Mucosa of rectum (tissue), 2 donors: ENCODE data around the gene TNFRSF25.

Experiments
- H3K27ac ChIP-seq, 2 donors: one replicate each; pipeline ENCODE4 v1.7.0; 2013; ENCODE audit warnings: inconsistent platforms in 2 of 2, low read depth in 2 of 2, low read length in 2 of 2
- H3K27me3 ChIP-seq, 2 donors: one replicate each; pipeline ENCODE4 v1.7.0; 2013; ENCODE audit warnings: low read length in 2 of 2; ENCODE audit not compliant: control insufficient read depth in 2 of 2, insufficient read depth in 2 of 2
- H3K36me3 ChIP-seq, 2 donors: one replicate each; pipeline ENCODE4 v1.7.0; 2013; ENCODE audit warnings: low read length in 2 of 2; ENCODE audit not compliant: control insufficient read depth in 2 of 2, insufficient read depth in 2 of 2
- H3K4me1 ChIP-seq, 2 donors: one replicate each; pipeline ENCODE4 v1.7.0; 2013; ENCODE audit warnings: low read length in 2 of 2, mild to moderate bottlenecking in 1 of 2; ENCODE audit not compliant: control insufficient read depth in 2 of 2, insufficient read depth in 2 of 2
- H3K4me3 ChIP-seq, 2 donors: one replicate each; pipeline ENCODE4 v1.7.0; 2013; ENCODE audit warnings: low read length in 2 of 2
- H3K9ac ChIP-seq, 2 donors: one replicate each; pipeline ENCODE4 v1.7.0; 2013; ENCODE audit warnings: low read length in 2 of 2, low read depth in 1 of 2, mild to moderate bottlenecking in 1 of 2
- H3K9me3 ChIP-seq, 2 donors: one replicate each; pipeline ENCODE4 v1.7.0; 2013; ENCODE audit warnings: low read length in 2 of 2; ENCODE audit not compliant: control insufficient read depth in 2 of 2
- donor health status: healthy.
- donor health status: Normal muscosa, but diverticular disease.

Gene TNFRSF25

GRCh38 chr1:6418668-6419396, 47.1 kb downstream of the TNFRSF25 start:
- Histone ChIP-seq H3K36me3 (no peaks in the 10 kb centered on the region), H3K9ac (peak overlapping the region in 1 of 2 donors; percentile 66), H3K4me1 (peaks cover 39 to 45% of the 10 kb centered on the region in 2 donors), H3K4me3 (peak overlapping the region; percentile 54 to 58), H3K27ac (peak overlapping the region; percentile 61 to 63), H3K27me3 (peaks cover 18 to 32% of the 10 kb centered on the region in 2 donors), H3K9me3 (no peaks in the 10 kb centered on the region)

GRCh38 chr1:6417961-6418667, 47.9 kb downstream of the TNFRSF25 start:
- Histone ChIP-seq H3K9me3 (no peaks in the 10 kb centered on the region), H3K27ac (peak overlapping the region in 1 of 2 donors; percentile 32), H3K27me3 (peaks cover 12 to 29% of the 10 kb centered on the region in 2 donors), H3K4me1 (peaks cover 34 to 46% of the 10 kb centered on the region in 2 donors), H3K36me3 (no peaks in the 10 kb centered on the region), H3K9ac (peak overlapping the region in 1 of 2 donors; percentile 66), H3K4me3 (peak overlapping the region; percentile 30 to 31)

GRCh38 chr1:6416906-6417305, 49.1 kb downstream of the TNFRSF25 start:
- Histone ChIP-seq H3K27ac (no peak overlapping the region), H3K4me3 (no peak overlapping the region), H3K9me3 (no peaks in the 10 kb centered on the region), H3K36me3 (no peaks in the 10 kb centered on the region), H3K27me3 (peaks cover 8 to 27% of the 10 kb centered on the region in 2 donors), H3K9ac (no peak overlapping the region), H3K4me1 (peaks cover 34 to 48% of the 10 kb centered on the region in 2 donors)

GRCh38 chr1:6416295-6416656, 49.7 kb downstream of the TNFRSF25 start:
- H3K27me3 ChIP-seq: peaks cover 7 to 21% of the 10 kb centered on the region in 2 donors
- no peaks in the 10 kb centered on the region for H3K9me3 ChIP-seq
- peaks cover 34 to 44% of the 10 kb centered on the region in 2 donors for H3K4me1 ChIP-seq
- H3K9ac ChIP-seq: no peak overlapping the region
- H3K36me3 ChIP-seq: no peaks in the 10 kb centered on the region
- H3K27ac ChIP-seq: no peak overlapping the region
- H3K4me3 ChIP-seq: no peak overlapping the region

- Histone ChIP-seq H3K9ac (peak overlapping the region in 1 of 2 donors; percentile 5), H3K9me3 (no peaks in the 10 kb centered on the region), H3K36me3 (no peaks in the 10 kb centered on the region), H3K4me3 (peak overlapping the region in 1 of 2 donors; percentile 26), H3K4me1 (peaks cover 28 to 33% of the 10 kb centered on the region in 2 donors), H3K27me3 (peaks cover 3 to 16% of the 10 kb centered on the region in 2 donors), H3K27ac (peak overlapping the region; percentile 61 to 63)
Measured at GRCh38 chr1:6414881-6415626, 50.9 kb downstream of the TNFRSF25 start.

DNA sequence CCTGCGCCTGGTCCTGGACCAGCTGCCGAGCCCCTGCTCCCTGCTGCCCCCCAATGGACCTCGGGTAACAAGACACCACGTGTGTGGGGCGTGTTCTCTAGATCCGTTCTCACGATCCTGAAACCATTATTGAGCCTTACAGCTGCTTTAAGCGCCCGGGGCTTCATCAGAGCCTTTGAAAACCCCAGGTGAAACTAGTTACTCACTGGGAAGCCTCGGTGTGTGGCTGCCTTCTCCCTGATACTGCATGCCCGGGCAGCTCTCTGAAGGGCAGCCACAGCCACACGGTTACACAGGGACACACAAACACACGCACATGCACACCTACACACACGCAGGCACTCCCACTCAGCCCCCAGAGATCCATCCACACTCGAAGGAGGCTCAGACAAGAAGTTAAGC, 51.5 kb downstream of the TNFRSF25 start:
- H3K9ac ChIP-seq: peak overlapping the region in 1 of 2 donors; percentile 5
- peaks cover 3 to 14% of the 10 kb centered on the region in 2 donors for H3K27me3 ChIP-seq
- peak overlapping the region; percentile 61 to 63 for H3K27ac ChIP-seq

DNA sequence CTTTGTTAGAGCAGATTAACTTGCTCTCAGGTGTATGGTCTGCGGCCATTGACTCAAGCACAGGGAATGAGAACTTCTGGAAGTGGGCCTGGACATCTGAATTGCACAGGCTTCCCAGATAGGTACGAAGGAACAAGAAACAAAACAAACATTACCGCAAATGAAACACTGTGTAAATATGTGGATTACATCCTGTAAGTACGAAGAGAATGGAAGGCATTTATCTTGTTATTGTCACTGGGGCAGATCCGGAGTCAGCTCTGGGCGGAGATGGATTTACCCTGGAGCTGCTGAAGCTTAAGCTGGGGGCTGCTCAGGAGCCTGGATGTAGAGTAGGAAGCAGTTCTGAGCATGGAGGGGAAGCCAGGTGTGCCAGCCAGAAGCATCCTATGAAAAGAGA, 53.1 kb downstream of the TNFRSF25 start:
- Histone ChIP-seq H3K27ac (peak overlapping the region in 1 of 2 donors; percentile 55), H3K4me3 (no peak overlapping the region), H3K36me3 (no peaks in the 10 kb centered on the region)

More for the DNA sequence above, 51.5 kb downstream of the TNFRSF25 start:
- Histone ChIP-seq H3K9me3 (no peaks in the 10 kb centered on the region), H3K4me1 (peaks cover 26 to 31% of the 10 kb centered on the region in 2 donors), H3K36me3 (no peaks in the 10 kb centered on the region), H3K4me3 (peak overlapping the region in 1 of 2 donors; percentile 26)

More for the DNA sequence above, 53.1 kb downstream of the TNFRSF25 start:
- Histone ChIP-seq H3K27me3 (peaks cover 0 to 9% of the 10 kb centered on the region in 2 donors), H3K9ac (peak overlapping the region in 1 of 2 donors; percentile 33), H3K9me3 (no peaks in the 10 kb centered on the region), H3K4me1 (peaks cover 16 to 20% of the 10 kb centered on the region in 2 donors)
